ENCODE results near the gene MED23.

- TF ChIP-seq CREB5 (CRISPR knock-in tag; IDR thresholded peaks at IDR 0.05; ENCODE audit: low read depth), result no peak
- TF ChIP-seq ZFP3 (CRISPR knock-in tag; IDR thresholded peaks at IDR 0.05), result no peak
- TF ChIP-seq ZFP30 (CRISPR knock-in tag; IDR thresholded peaks at IDR 0.05), result no peak
- TF ChIP-seq SNAI2 (CRISPR knock-in tag; IDR thresholded peaks at IDR 0.05), result no peak
Measured at GRCh38 chr6:131587909-131588308, 40.1 kb downstream of the MED23 start.
